ENCODE results near the gene NCL. TPM values are rescaled to one million over a fixed set of nuclear protein-coding genes. Genes with fewer than 3 reads are reported as not detected.
A peak's percentile ranks its signal among the peaks of the same experiment; 100 is the strongest.

NCL gene
- total RNA-seq, 1 experiment from 2014 or later, result 200 TPM

- Histone ChIP-seq H3K27ac (ENCODE audit: low read length) (no peak overlapping the region), H4K20me1 (ENCODE audit: insufficient read depth, low read depth, low read length) (peaks cover 41% of the 10 kb centered on the region), H3K36me3 (ENCODE audit: insufficient read depth, low read length) (peaks cover 80% of the 10 kb centered on the region), H3K27me3 (ENCODE audit: low read length) (no peaks in the 10 kb centered on the region), H3K9me3 (ENCODE audit: low read length) (no peaks in the 10 kb centered on the region), H3K4me2 (ENCODE audit: low read depth, low read length, poor library complexity, severe bottlenecking) (no peak overlapping the region), H3K4me1 (ENCODE audit: low read length) (no peaks in the 10 kb centered on the region), H3K4me3 (ENCODE audit: low read length) (no peak overlapping the region), H3K9ac (ENCODE audit: low read length) (no peak overlapping the region), H3K9me2 (replicated peaks; ENCODE audit: insufficient read depth, low read length) (no peaks in the 10 kb centered on the region), H2AFZ (ENCODE audit: low read length) (no peak overlapping the region), H3K79me2 (ENCODE audit: low read length) (peaks cover 1% of the 10 kb centered on the region; the same call in 1 of the 2 replicates)
- no peak for DNase-seq
These were observed 9.1 kb downstream of the NCL start for GRCh38 chr2:231455222-231455621.

GRCh38 chr2:231454361-231454791, 9.9 kb downstream of the NCL start:
- Histone ChIP-seq H3K9ac (ENCODE audit: low read length) (no peak overlapping the region), H3K9me3 (ENCODE audit: low read length) (no peaks in the 10 kb centered on the region), H3K27ac (ENCODE audit: low read length) (no peak overlapping the region), H3K4me3 (ENCODE audit: low read length) (no peak overlapping the region), H2AFZ (ENCODE audit: low read length) (no peak overlapping the region), H3K9me2 (replicated peaks; ENCODE audit: insufficient read depth, low read length) (no peaks in the 10 kb centered on the region), H3K79me2 (ENCODE audit: low read length) (no peaks in the 10 kb centered on the region), H3K27me3 (ENCODE audit: low read length) (no peaks in the 10 kb centered on the region), H4K20me1 (ENCODE audit: insufficient read depth, low read depth, low read length) (peaks cover 34% of the 10 kb centered on the region), H3K4me1 (ENCODE audit: low read length) (no peaks in the 10 kb centered on the region), H3K36me3 (ENCODE audit: insufficient read depth, low read length) (peaks cover 71% of the 10 kb centered on the region), H3K4me2 (ENCODE audit: low read depth, low read length, poor library complexity, severe bottlenecking) (no peak overlapping the region)
- no peak for DNase-seq

DNA sequence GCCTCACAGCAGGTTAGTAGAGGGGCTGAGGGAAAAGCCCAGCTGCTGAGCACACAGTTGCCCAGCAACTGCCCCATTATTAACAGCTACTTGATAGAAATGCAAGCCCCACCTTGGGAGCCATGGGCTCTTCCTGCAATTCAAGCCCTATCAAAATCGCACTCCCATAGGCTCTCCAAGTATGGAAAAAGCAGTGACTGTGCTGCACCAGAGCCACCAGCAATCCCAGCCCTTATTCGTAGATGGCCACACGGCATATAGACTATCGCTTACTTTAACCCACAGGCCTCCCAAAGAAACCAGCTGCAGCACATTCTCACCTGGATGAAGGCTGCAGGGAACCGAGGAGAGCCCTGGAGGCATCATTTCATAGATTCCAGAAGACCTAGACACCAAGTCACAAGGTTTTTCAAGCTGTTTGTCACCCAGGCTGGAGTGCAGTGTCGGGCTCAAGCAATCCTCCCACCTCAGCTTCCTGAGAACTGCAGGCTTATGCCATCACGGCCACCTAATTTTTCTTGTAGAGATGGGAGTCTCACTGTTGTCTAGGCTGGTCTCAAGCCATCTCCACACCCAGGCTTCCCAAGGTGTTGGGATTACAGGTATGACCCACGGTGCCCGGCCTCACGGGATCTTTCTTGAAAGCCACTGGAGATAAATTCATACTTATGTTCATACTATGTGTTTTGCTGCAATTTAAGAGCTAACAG, 11.3 kb downstream of the NCL start:
- no peaks in the 10 kb centered on the region for H3K9me3 ChIP-seq (ENCODE audit: low read length)
- no peak overlapping the region for H3K4me2 ChIP-seq (ENCODE audit: low read depth, low read length, poor library complexity, severe bottlenecking)
- no peaks in the 10 kb centered on the region for H3K79me2 ChIP-seq (ENCODE audit: low read length)
- H3K9me2 ChIP-seq (replicated peaks; ENCODE audit: insufficient read depth, low read length), result no peaks in the 10 kb centered on the region
- H3K36me3 ChIP-seq (ENCODE audit: insufficient read depth, low read length), result peaks cover 57% of the 10 kb centered on the region
- H4K20me1 ChIP-seq (ENCODE audit: insufficient read depth, low read depth, low read length), result peaks cover 22% of the 10 kb centered on the region
- H3K27ac ChIP-seq (ENCODE audit: low read length), result no peak overlapping the region
- H2AFZ ChIP-seq (ENCODE audit: low read length), result no peak overlapping the region
- H3K27me3 ChIP-seq (ENCODE audit: low read length), result no peaks in the 10 kb centered on the region
- H3K4me1 ChIP-seq (ENCODE audit: low read length), result no peaks in the 10 kb centered on the region
- DNase-seq, result peak; percentile 72
- no peak overlapping the region for H3K9ac ChIP-seq (ENCODE audit: low read length)
- no peak overlapping the region for H3K4me3 ChIP-seq (ENCODE audit: low read length)

DNA sequence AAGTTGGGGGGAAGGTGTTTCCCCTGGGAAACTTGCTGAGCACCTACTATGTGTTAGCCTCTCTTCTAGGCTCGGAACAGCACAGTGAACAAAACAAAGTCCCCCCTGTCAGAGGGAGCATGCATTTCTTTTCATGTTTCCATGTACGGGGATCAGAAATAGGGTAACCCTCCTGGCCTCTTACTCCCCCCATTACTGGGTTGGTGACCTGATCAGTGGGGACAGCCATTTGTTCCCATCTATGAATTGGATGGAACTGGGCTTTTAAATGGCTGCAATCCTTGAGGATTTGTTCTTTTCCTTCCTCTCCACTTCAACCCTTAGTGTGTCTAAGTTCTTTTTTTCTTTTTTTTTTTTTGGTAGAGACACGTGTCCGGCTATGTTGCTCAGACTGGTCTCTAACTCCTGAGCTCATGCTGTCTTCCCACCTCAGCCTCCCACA, 13.7 kb downstream of the NCL start:
- Histone ChIP-seq H3K27me3 (ENCODE audit: low read length) (no peaks in the 10 kb centered on the region), H3K9ac (ENCODE audit: low read length) (no peak overlapping the region), H3K27ac (ENCODE audit: low read length) (no peak overlapping the region), H2AFZ (ENCODE audit: low read length) (no peak overlapping the region), H3K4me2 (ENCODE audit: low read depth, low read length, poor library complexity, severe bottlenecking) (no peak overlapping the region), H3K4me1 (ENCODE audit: low read length) (no peaks in the 10 kb centered on the region), H4K20me1 (ENCODE audit: insufficient read depth, low read depth, low read length) (no peaks in the 10 kb centered on the region; the same call in 1 of the 2 replicates), H3K4me3 (ENCODE audit: low read length) (no peak overlapping the region), H3K9me3 (ENCODE audit: low read length) (no peaks in the 10 kb centered on the region), H3K79me2 (ENCODE audit: low read length) (no peaks in the 10 kb centered on the region), H3K9me2 (replicated peaks; ENCODE audit: insufficient read depth, low read length) (no peaks in the 10 kb centered on the region), H3K36me3 (ENCODE audit: insufficient read depth, low read length) (peaks cover 33% of the 10 kb centered on the region)
- DNase-seq, result peak; percentile 65

- Histone ChIP-seq H3K27me3 (ENCODE audit: low read length) (no peaks in the 10 kb centered on the region), H3K4me2 (ENCODE audit: low read depth, low read length, poor library complexity, severe bottlenecking) (no peak overlapping the region), H3K27ac (ENCODE audit: low read length) (no peak overlapping the region), H3K9me2 (replicated peaks; ENCODE audit: insufficient read depth, low read length) (no peaks in the 10 kb centered on the region), H3K4me3 (ENCODE audit: low read length) (no peak overlapping the region), H3K9ac (ENCODE audit: low read length) (no peak overlapping the region), H2AFZ (ENCODE audit: low read length) (no peak overlapping the region), H4K20me1 (ENCODE audit: insufficient read depth, low read depth, low read length) (no peaks in the 10 kb centered on the region; the same call in 1 of the 2 replicates), H3K36me3 (ENCODE audit: insufficient read depth, low read length) (peaks cover 24% of the 10 kb centered on the region), H3K9me3 (ENCODE audit: low read length) (no peaks in the 10 kb centered on the region), H3K79me2 (ENCODE audit: low read length) (no peaks in the 10 kb centered on the region), H3K4me1 (ENCODE audit: low read length) (no peaks in the 10 kb centered on the region)
- peak; percentile 68 for DNase-seq
These were observed 14.7 kb downstream of the NCL start for GRCh38 chr2:231449503-231450054.

- H3K36me3 ChIP-seq (ENCODE audit: insufficient read depth, low read length), result no peaks in the 10 kb centered on the region
- H3K27me3 ChIP-seq (ENCODE audit: low read length), result no peaks in the 10 kb centered on the region
- H3K4me3 ChIP-seq (ENCODE audit: low read length), result no peak overlapping the region
- H3K4me1 ChIP-seq (ENCODE audit: low read length), result no peaks in the 10 kb centered on the region
- no peaks in the 10 kb centered on the region for H3K9me2 ChIP-seq (replicated peaks; ENCODE audit: insufficient read depth, low read length)
- H3K4me2 ChIP-seq (ENCODE audit: low read depth, low read length, poor library complexity, severe bottlenecking), result no peak overlapping the region
- H3K27ac ChIP-seq (ENCODE audit: low read length), result no peak overlapping the region
- no peak for DNase-seq
- H4K20me1 ChIP-seq (ENCODE audit: insufficient read depth, low read depth, low read length), result no peaks in the 10 kb centered on the region
- no peaks in the 10 kb centered on the region for H3K9me3 ChIP-seq (ENCODE audit: low read length)
- no peak overlapping the region for H2AFZ ChIP-seq (ENCODE audit: low read length)
- H3K9ac ChIP-seq (ENCODE audit: low read length), result no peak overlapping the region
- H3K79me2 ChIP-seq (ENCODE audit: low read length), result no peaks in the 10 kb centered on the region
These were observed 27.3 kb downstream of the NCL start for GRCh38 chr2:231436957-231437356.

GRCh38 chr2:231433990-231434389, 30.3 kb downstream of the NCL start:
- peaks cover 3% of the 10 kb centered on the region for H3K4me1 ChIP-seq (ENCODE audit: low read length)
- no peak overlapping the region for H3K9ac ChIP-seq (ENCODE audit: low read length)
- no peaks in the 10 kb centered on the region for H3K9me2 ChIP-seq (replicated peaks; ENCODE audit: insufficient read depth, low read length)

GRCh38 chr2:231431606-231432005, 32.7 kb downstream of the NCL start:
- H3K27ac ChIP-seq (ENCODE audit: low read length), result no peak overlapping the region
- peaks cover 7% of the 10 kb centered on the region; the same call in 1 of the 2 replicates for H3K9me3 ChIP-seq (ENCODE audit: low read length)
- no peaks in the 10 kb centered on the region for H3K9me2 ChIP-seq (replicated peaks; ENCODE audit: insufficient read depth, low read length)
- H3K36me3 ChIP-seq (ENCODE audit: insufficient read depth, low read length), result no peaks in the 10 kb centered on the region
- no peaks in the 10 kb centered on the region for H4K20me1 ChIP-seq (ENCODE audit: insufficient read depth, low read depth, low read length)
- no peak overlapping the region for H3K4me3 ChIP-seq (ENCODE audit: low read length)
- no peak for DNase-seq
- H3K4me1 ChIP-seq (ENCODE audit: low read length), result peaks cover 3% of the 10 kb centered on the region
- H2AFZ ChIP-seq (ENCODE audit: low read length), result no peak overlapping the region
- H3K27me3 ChIP-seq (ENCODE audit: low read length), result no peaks in the 10 kb centered on the region
- no peak overlapping the region for H3K9ac ChIP-seq (ENCODE audit: low read length)
- no peak overlapping the region for H3K4me2 ChIP-seq (ENCODE audit: low read depth, low read length, poor library complexity, severe bottlenecking)
- no peaks in the 10 kb centered on the region for H3K79me2 ChIP-seq (ENCODE audit: low read length)

More at GRCh38 chr2:231433990-231434389, 30.3 kb downstream of the NCL start:
- H3K9me3 ChIP-seq (ENCODE audit: low read length), result peaks cover 7% of the 10 kb centered on the region; the same call in 1 of the 2 replicates
- no peak overlapping the region for H2AFZ ChIP-seq (ENCODE audit: low read length)
- no peak overlapping the region for H3K4me2 ChIP-seq (ENCODE audit: low read depth, low read length, poor library complexity, severe bottlenecking)
- no peaks in the 10 kb centered on the region for H4K20me1 ChIP-seq (ENCODE audit: insufficient read depth, low read depth, low read length)
- no peaks in the 10 kb centered on the region for H3K79me2 ChIP-seq (ENCODE audit: low read length)
- H3K27ac ChIP-seq (ENCODE audit: low read length), result no peak overlapping the region
- no peaks in the 10 kb centered on the region for H3K27me3 ChIP-seq (ENCODE audit: low read length)
- H3K36me3 ChIP-seq (ENCODE audit: insufficient read depth, low read length), result no peaks in the 10 kb centered on the region
- no peak for DNase-seq
- H3K4me3 ChIP-seq (ENCODE audit: low read length), result no peak overlapping the region

All from Karpas-422 (cell line).